GM23338 (cell line): ENCODE data around the gene ROPN1L. TPM values are rescaled to one million over a fixed set of nuclear protein-coding genes. Genes with fewer than 3 reads are reported as not detected.

Experiments used
- ATAC-seq: fragments of 200-7000 bp; cut with Tn5 transposase; 3 replicates; pipeline ENCODE4 v1.9.1; 2020
- DNase-seq: peaks from one replicate; pipeline ENCODE4 v3.0.0-alpha.2; 2015; ENCODE audit warnings: low spot score
- H2AFZ ChIP-seq: fragments of 200-600 bp; sonication (generic); 2 replicates; pipeline ENCODE4 v1.8.0; 2016; ENCODE audit warnings: antibody characterized with exemption, mild to moderate bottlenecking, moderate library complexity
- H3F3A ChIP-seq: fragments of 200-600 bp; sonication (generic); replicated peaks from 2 replicates; pipeline ENCODE4 v1.8.0; 2017; ENCODE audit warnings: antibody characterized with exemption, mixed run types, low read depth
- H3K27ac ChIP-seq: fragments of 200-600 bp; sonication (generic); 2 replicates; pipeline ENCODE4 v1.6.1; 2016; ENCODE audit warnings: low read depth
- H3K27me3 ChIP-seq: fragments of 200-600 bp; sonication (generic); 2 replicates; pipeline ENCODE4 v1.8.0; 2016; ENCODE audit warnings: mild to moderate bottlenecking, mixed run types, moderate library complexity; ENCODE audit not compliant: insufficient read depth
- H3K36me3 ChIP-seq: fragments of 200-600 bp; sonication (generic); 2 replicates; pipeline ENCODE4 v1.8.0; 2016; ENCODE audit warnings: mild to moderate bottlenecking; ENCODE audit not compliant: insufficient read depth
- H3K4me1 ChIP-seq: fragments of 200-600 bp; sonication (generic); 2 replicates; pipeline ENCODE4 v1.8.0; 2016; ENCODE audit warnings: mild to moderate bottlenecking, moderate library complexity; ENCODE audit not compliant: insufficient read depth
- H3K4me2 ChIP-seq: fragments of 200-600 bp; sonication (generic); 2 replicates; pipeline ENCODE4 v1.7.1; 2017; ENCODE audit warnings: mixed run types
- H3K4me3 ChIP-seq: fragments of 200-600 bp; sonication (generic); 2 replicates; pipeline ENCODE4 v1.6.1; 2016; ENCODE audit warnings: mixed run types
- H3K79me2 ChIP-seq: fragments of 200-600 bp; sonication (generic); replicated peaks from 2 replicates; pipeline ENCODE4 v1.8.0; 2017; ENCODE audit warnings: mild to moderate bottlenecking; ENCODE audit not compliant: insufficient read depth
- H3K9me2 ChIP-seq: fragments of 200-600 bp; sonication (generic); 2 replicates; pipeline ENCODE4 v1.8.0; 2017; ENCODE audit not compliant: insufficient read depth
- H4K20me1 ChIP-seq: fragments of 200-600 bp; sonication (generic); replicated peaks from 2 replicates; pipeline ENCODE4 v1.8.0; 2017; ENCODE audit warnings: mild to moderate bottlenecking; ENCODE audit not compliant: insufficient read depth
- H3K27ac Mint-ChIP-seq: 2 replicates; pipeline ENCODE4 v1.8.0; 2020; ENCODE audit warnings: inconsistent platforms, mild to moderate bottlenecking, moderate library complexity, mixed read lengths
- H3K27me3 Mint-ChIP-seq: 3 replicates; pipeline ENCODE4 v1.8.0; 2022; ENCODE audit warnings: low read depth, mild to moderate bottlenecking, moderate library complexity, mixed read lengths, inconsistent platforms; ENCODE audit not compliant: insufficient read depth, poor library complexity
- H3K36me3 Mint-ChIP-seq: 3 replicates; pipeline ENCODE4 v1.8.0; 2021; ENCODE audit warnings: low read depth, mild to moderate bottlenecking, inconsistent platforms, moderate library complexity, mixed read lengths
- H3K4me1 Mint-ChIP-seq: 3 replicates; pipeline ENCODE4 v1.8.0; 2020; ENCODE audit warnings: mild to moderate bottlenecking, inconsistent platforms, mixed read lengths
- H3K4me3 Mint-ChIP-seq: 3 replicates; pipeline ENCODE4 v1.8.0; 2021; ENCODE audit warnings: moderate library complexity, mild to moderate bottlenecking, inconsistent platforms, mixed read lengths
- H3K9me3 Mint-ChIP-seq: 3 replicates; pipeline ENCODE4 v1.8.0; 2020; ENCODE audit warnings: moderate library complexity, mild to moderate bottlenecking, inconsistent platforms, mixed read lengths
- CREB1 ChIP-seq: fragments of 250-450 bp; sonication (Bioruptor Pico); IDR thresholded peaks from 2 replicates; pipeline ENCODE4 v1.5.0; 2020; ENCODE audit warnings: low read depth, mild to moderate bottlenecking, moderate library complexity
- CTCF ChIP-seq, 2 experiments: fragments of 200-600 bp in 1 of 2; sonication (generic) in 1 of 2; conservative IDR thresholded peaks; 2 replicates each; pipeline versions ENCODE4 v1.5.1 to v1.6.1; 2016 to 2017; ENCODE audit warnings: antibody characterized with exemption in 2 of 2, low read depth in 2 of 2, mild to moderate bottlenecking in 2 of 2, moderate library complexity in 1 of 2
- EZH2 ChIP-seq: fragments of 200-600 bp; sonication (generic); IDR thresholded peaks from one replicate; pipeline ENCODE4 v1.8.0; 2017; ENCODE audit warnings: antibody characterized with exemption, mild to moderate bottlenecking, low read depth; ENCODE audit not compliant: unreplicated experiment
- EZH2phosphoT487 ChIP-seq: fragments of 200-600 bp; sonication (generic); IDR thresholded peaks from one replicate; pipeline ENCODE4 v1.8.1; 2018; ENCODE audit warnings: antibody characterized with exemption; ENCODE audit not compliant: unreplicated experiment
- JUNB ChIP-seq: IDR thresholded peaks from one replicate; pipeline ENCODE4 v1.6.1; 2016; ENCODE audit warnings: antibody characterized with exemption; ENCODE audit not compliant: unreplicated experiment
- NANOG ChIP-seq: IDR thresholded peaks from 2 replicates; pipeline ENCODE4 v1.6.1; 2016; ENCODE audit warnings: antibody characterized with exemption, borderline replicate concordance
- POLR2AphosphoS5 ChIP-seq: IDR thresholded peaks from 2 replicates; pipeline ENCODE4 v1.6.1; 2016; ENCODE audit warnings: antibody characterized with exemption, low read depth
- REST ChIP-seq: IDR thresholded peaks from one replicate; pipeline ENCODE4 v1.6.1; 2018; ENCODE audit warnings: antibody characterized with exemption; ENCODE audit not compliant: unreplicated experiment
- STAT1 ChIP-seq: IDR thresholded peaks from one replicate; pipeline ENCODE4 v1.6.1; 2016; ENCODE audit warnings: antibody characterized with exemption; ENCODE audit not compliant: unreplicated experiment
- ZNF114 ChIP-seq: fragments of 250-450 bp; sonication (Bioruptor Pico); IDR thresholded peaks from 2 replicates; pipeline ENCODE4 v1.5.0; 2020; ENCODE audit warnings: mild to moderate bottlenecking, moderate library complexity
- ZNF331 ChIP-seq: fragments of 250-450 bp; sonication (Bioruptor Pico); IDR thresholded peaks from 2 replicates; pipeline ENCODE4 v1.5.0; 2020; ENCODE audit warnings: low read depth, mild to moderate bottlenecking, moderate library complexity
- ZNF462 ChIP-seq: fragments of 250-450 bp; sonication (Bioruptor Pico); IDR thresholded peaks from 2 replicates; pipeline ENCODE4 v1.5.0; 2020; ENCODE audit warnings: mild to moderate bottlenecking, moderate library complexity
- polyA plus RNA-seq: library from polyadenylated mRNA; unstranded; fragments of >200 nt; fragmentation: Nextera tagmentation; extraction: Ambion mirVana; gene quantifications from 2 replicates; pipeline ENCODE4 v1.2.1, GENCODE V29; 2016
- total RNA-seq: library from RNA; depleted of rRNA; stranded (reverse); fragments of >200 nt; shearing (Covaris generic); gene quantifications from 2 replicates; pipeline ENCODE4 v1.2.3, GENCODE V29; 2014
- TF ChIP-seq, protein P1 (sequence below): IDR thresholded peaks from 2 replicates; pipeline ENCODE4 v1.6.1; 2016; ENCODE audit warnings: antibody characterized with exemption

ROPN1L gene
- total and polyA plus RNA-seq, 2 experiments from 2014 or later = 0.57 TPM; not detected in 1

DNA sequence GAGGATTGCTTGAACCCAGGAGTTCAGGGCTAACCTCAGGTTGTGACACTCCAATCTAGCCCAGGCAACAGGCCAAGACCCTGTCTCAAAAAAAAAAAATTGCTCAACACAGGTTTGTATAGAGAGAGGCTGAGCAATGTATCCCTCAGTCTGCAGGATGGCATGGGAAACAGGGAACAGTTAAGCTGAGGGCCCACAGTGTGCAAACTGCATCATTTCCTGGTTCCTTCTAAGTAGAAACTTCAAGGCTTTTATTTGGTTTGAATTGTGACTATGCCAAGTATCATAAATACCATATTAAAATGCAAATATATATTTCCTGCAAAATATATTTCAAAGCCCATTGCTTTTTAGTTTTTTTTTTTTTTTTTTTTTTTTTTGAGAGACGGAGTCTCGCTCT, 13.7 kb upstream of the ROPN1L start:
- Histone ChIP-seq H4K20me1 (no peaks in the 10 kb centered on the region; the same call in 1 of the 2 replicates), H3K79me2 (no peaks in the 10 kb centered on the region), H3F3A (no peaks in the 10 kb centered on the region), H2AFZ (no peak overlapping the region), H3K4me1 (peaks cover 4% of the 10 kb centered on the region; the same call in 1 of the 2 replicates), H3K36me3 (peaks cover 33% of the 10 kb centered on the region), H3K27me3 (no peaks in the 10 kb centered on the region), H3K4me3 (no peak overlapping the region), H3K27ac (no peak overlapping the region), H3K4me2 (no peak overlapping the region), H3K9me2 (no peaks in the 10 kb centered on the region)
- no peaks in the 10 kb centered on the region for H3K9me3 Mint-ChIP-seq
- H3K4me3 Mint-ChIP-seq = no peak overlapping the region
- H3K4me1 Mint-ChIP-seq = peaks cover 2% of the 10 kb centered on the region; the same call in 2 of the 3 replicates
- peaks cover 44% of the 10 kb centered on the region for H3K36me3 Mint-ChIP-seq
- H3K27me3 Mint-ChIP-seq = peaks cover 3% of the 10 kb centered on the region
- H3K27ac Mint-ChIP-seq = no peak overlapping the region
- ATAC-seq (no peak), DNase-seq (no peak)
- no peak for TF ChIP-seq JUNB
- TF ChIP-seq CTCF (conservative IDR thresholded peaks at IDR 0.05; ENCODE audit: low read depth in 2 of 2) = no peak
- no peak for TF ChIP-seq ZNF114
- no peak for TF ChIP-seq REST
- no peak for TF ChIP-seq NANOG
- TF ChIP-seq, protein P1, sequence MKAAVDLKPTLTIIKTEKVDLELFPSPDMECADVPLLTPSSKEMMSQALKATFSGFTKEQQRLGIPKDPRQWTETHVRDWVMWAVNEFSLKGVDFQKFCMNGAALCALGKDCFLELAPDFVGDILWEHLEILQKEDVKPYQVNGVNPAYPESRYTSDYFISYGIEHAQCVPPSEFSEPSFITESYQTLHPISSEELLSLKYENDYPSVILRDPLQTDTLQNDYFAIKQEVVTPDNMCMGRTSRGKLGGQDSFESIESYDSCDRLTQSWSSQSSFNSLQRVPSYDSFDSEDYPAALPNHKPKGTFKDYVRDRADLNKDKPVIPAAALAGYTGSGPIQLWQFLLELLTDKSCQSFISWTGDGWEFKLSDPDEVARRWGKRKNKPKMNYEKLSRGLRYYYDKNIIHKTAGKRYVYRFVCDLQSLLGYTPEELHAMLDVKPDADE = no peak
- TF ChIP-seq STAT1 = no peak
- no peak for TF ChIP-seq CREB1 (CRISPR knock-in tag)
- TF ChIP-seq ZNF462 (CRISPR knock-in tag) = no peak
- TF ChIP-seq ZNF331 (CRISPR knock-in tag) = no peak
- TF ChIP-seq EZH2phosphoT487 = no peak
- no peak for TF ChIP-seq EZH2
- no peak for TF ChIP-seq POLR2AphosphoS5
